Cardiac muscle cell (in vitro differentiated cells and primary cell): ENCODE results near the gene POLR2L. TPM values are rescaled to one million over a fixed set of nuclear protein-coding genes. Genes with fewer than 3 reads are reported as not detected.

Source experiments
- DNase-seq, 2 donors: peaks; one replicate each; pipeline versions ENCODE4 v3.0.0 to v3.0.0-alpha.2; 2010 to 2017; ENCODE audit warnings: low read depth in 1 of 2, low spot score in 1 of 2
- H3K27ac ChIP-seq: fragments of 200-600 bp; sonication (generic); 2 replicates; pipeline ENCODE4 v1.5.1; 2016
- H3K27me3 ChIP-seq: fragments of 200-600 bp; sonication (generic); 2 replicates; pipeline ENCODE4 v1.6.0; 2016; ENCODE audit warnings: control low read depth
- H3K36me3 ChIP-seq: fragments of 200-600 bp; sonication (generic); 2 replicates; pipeline ENCODE4 v1.5.1; 2016; ENCODE audit warnings: control low read depth
- H3K4me1 ChIP-seq: fragments of 200-600 bp; sonication (generic); 2 replicates; pipeline ENCODE4 v1.8.1; 2017; ENCODE audit warnings: low read depth, mild to moderate bottlenecking, mixed run types
- H3K4me3 ChIP-seq: fragments of 200-600 bp; sonication (generic); 2 replicates; pipeline ENCODE4 v1.5.1; 2016; ENCODE audit warnings: mild to moderate bottlenecking
- H3K9me3 ChIP-seq: fragments of 200-600 bp; sonication (generic); 2 replicates; pipeline ENCODE4 v1.5.1; 2017; ENCODE audit warnings: low read depth, mild to moderate bottlenecking, control low read depth
- CTCF ChIP-seq: IDR thresholded peaks from 2 replicates; pipeline ENCODE4 v1.5.1; 2012; ENCODE audit warnings: low read depth, mild to moderate bottlenecking, low read length
- polyA plus RNA-seq: library from polyadenylated mRNA; unstranded; fragments of >200 nt; fragmentation: Nextera tagmentation; extraction: Ambion mirVana; gene quantifications from 2 replicates; pipeline ENCODE4 v1.2.1, GENCODE V29; 2016
- total RNA-seq: library from RNA; depleted of rRNA; stranded (reverse); fragments of >200 nt; gene quantifications from 2 replicates; pipeline ENCODE4 v1.2.3, GENCODE V29; 2016

The POLR2L gene
- total and polyA plus RNA-seq, 2 experiments from 2014 or later: 67.3 to 482 TPM

GRCh38 chr11:850775-851763, 8.7 kb upstream of the POLR2L start:
- no peak for DNase-seq
- peak overlapping the region; percentile 75 for H3K4me3 ChIP-seq
- no peaks in the 10 kb centered on the region for H3K36me3 ChIP-seq
- H3K27me3 ChIP-seq: no peaks in the 10 kb centered on the region
- peaks cover 15% of the 10 kb centered on the region for H3K4me1 ChIP-seq
- peak; percentile 18 for TF ChIP-seq CTCF
- H3K27ac ChIP-seq: no peak overlapping the region
- no peaks in the 10 kb centered on the region for H3K9me3 ChIP-seq

GRCh38 chr11:849951-850774, 7.8 kb upstream of the POLR2L start:
- TF ChIP-seq CTCF: no peak
- no peak overlapping the region for H3K27ac ChIP-seq
- H3K4me3 ChIP-seq: peak overlapping the region; percentile 75
- peaks cover 19% of the 10 kb centered on the region for H3K4me1 ChIP-seq
- no peaks in the 10 kb centered on the region for H3K9me3 ChIP-seq
- no peaks in the 10 kb centered on the region for H3K27me3 ChIP-seq
- DNase-seq: peak in 1 of 2 donors; percentile 70
- H3K36me3 ChIP-seq: no peaks in the 10 kb centered on the region

- Histone ChIP-seq H3K27ac (no peak overlapping the region), H3K4me1 (peaks cover 28% of the 10 kb centered on the region), H3K4me3 (peak overlapping the region; percentile 75), H3K27me3 (no peaks in the 10 kb centered on the region), H3K9me3 (no peaks in the 10 kb centered on the region), H3K36me3 (no peaks in the 10 kb centered on the region)
- peak in 1 of 2 donors; percentile 86 for DNase-seq
- TF ChIP-seq CTCF: no peak
Measured at GRCh38 chr11:849104-849824, 6.9 kb upstream of the POLR2L start.

- peak in 1 of 2 donors; percentile 61 for DNase-seq
- peak; percentile 87 for TF ChIP-seq CTCF
- Histone ChIP-seq H3K4me1 (peaks cover 35% of the 10 kb centered on the region), H3K9me3 (no peaks in the 10 kb centered on the region), H3K27me3 (no peaks in the 10 kb centered on the region), H3K4me3 (no peak overlapping the region), H3K27ac (no peak overlapping the region), H3K36me3 (no peaks in the 10 kb centered on the region)
Measured at GRCh38 chr11:848380-848931, 6.1 kb upstream of the POLR2L start.

GRCh38 chr11:847876-848275, 5.5 kb upstream of the POLR2L start:
- H3K4me3 ChIP-seq: no peak overlapping the region
- no peak for TF ChIP-seq CTCF
- no peak overlapping the region for H3K27ac ChIP-seq
- peaks cover 35% of the 10 kb centered on the region for H3K4me1 ChIP-seq
- no peaks in the 10 kb centered on the region for H3K36me3 ChIP-seq
- H3K9me3 ChIP-seq: no peaks in the 10 kb centered on the region
- H3K27me3 ChIP-seq: no peaks in the 10 kb centered on the region
- DNase-seq: no peak
